K562 treated with DMSO at 1 percent for 4 hours (cell line): ENCODE data around the gene ZNF524. TPM values are rescaled to one million over a fixed set of nuclear protein-coding genes. Genes with fewer than 3 reads are reported as not detected.

Experiments used
- total RNA-seq: library from RNA; unstranded; fragments of 300-600 nt; gene quantifications from 2 replicates; pipeline ENCODE4 v1.2.3, GENCODE V29; 2022; ENCODE audit not compliant: insufficient read depth

Gene ZNF524
- 34.2 and 37.8 TPM in 2 replicates for total RNA-seq

GRCh38 chr19:55599842-55600661, at the start of gene ZNF524:
Gene ZNF524, plus strand, starts transcription at chr19:55600288. Its CDS starts 1,825 bp downstream, at chr19:55602113.

GRCh38 chr19:55580628-55581144, 19.4 kb upstream of the ZNF524 start, which contains the start of gene ZNF579:
Gene ZNF579, minus strand, starts transcription at chr19:55580848. Its CDS starts 1,209 bp downstream, at chr19:55579639.

GRCh38 chr19:55599468-55599841, 633 bp upstream of the ZNF524 start, which contains the start of gene FIZ1:
Gene FIZ1, minus strand, starts transcription at chr19:55599517. Its CDS starts 1,652 bp downstream, at chr19:55597865.

GRCh38 chr19:55605637-55606470, 5.8 kb downstream of the ZNF524 start, which contains the start of gene ZNF865:
Gene ZNF865, plus strand, starts transcription at chr19:55605647. Its CDS starts 7,972 bp downstream, at chr19:55613619.

GRCh38 chr19:55624109-55625003, 24.3 kb downstream of the ZNF524 start, which contains the start of gene ZNF784:
Gene ZNF784, minus strand, starts transcription at chr19:55624566. Its CDS starts 5 bp downstream, at chr19:55624561.

GRCh38 chr19:55640577-55641425, 40.7 kb downstream of the ZNF524 start, which contains the start of gene ZNF580:
Gene ZNF580, plus strand, starts transcription at chr19:55641002. Its CDS starts 1,507 bp downstream, at chr19:55642509.

GRCh38 chr19:55643003-55643886, 43.2 kb downstream of the ZNF524 start, which contains the start of gene ZNF581:
Gene ZNF581, plus strand, starts transcription at chr19:55643649. Its CDS starts 923 bp downstream, at chr19:55644572.

GRCh38 chr19:55647732-55648584, 47.9 kb downstream of the ZNF524 start, which contains the start of gene CCDC106:
Gene CCDC106, plus strand, starts transcription at chr19:55648212. Its CDS starts 835 bp downstream, at chr19:55649047.

Other genes with a start within 250 kb of the ZNF524 start
- gene COX6B2, start 245.6 kb upstream of the ZNF524 start, total RNA-seq, result 0.33 TPM in 1 of 2 replicates, not detected in the other
- gene GARIN5B, start 237.0 kb upstream of the ZNF524 start, total RNA-seq, result not detected in 2 replicates
- not detected in 2 replicates for gene IL11, start 229.8 kb upstream of the ZNF524 start, total RNA-seq
- gene TMEM190, start 223.5 kb upstream of the ZNF524 start, total RNA-seq, result not detected in 2 replicates
- gene TMEM238, start 216.0 kb upstream of the ZNF524 start, total RNA-seq, result 6.7 and 8.7 TPM in 2 replicates
- gene RPL28, start 214.4 kb upstream of the ZNF524 start, total RNA-seq, result 3,550 and 3,674 TPM in 2 replicates
- 377 and 436 TPM in 2 replicates for gene UBE2S, start 192.5 kb upstream of the ZNF524 start, total RNA-seq
- not detected in 2 replicates for gene SHISA7, start 157.0 kb upstream of the ZNF524 start, total RNA-seq
- gene ISOC2, start 138.6 kb upstream of the ZNF524 start, total RNA-seq, result 94.9 and 118 TPM in 2 replicates
- not detected in 2 replicates for gene C19orf85, start 135.5 kb upstream of the ZNF524 start, total RNA-seq
- 10.4 and 18.8 TPM in 2 replicates for gene ZNF628, start 123.7 kb upstream of the ZNF524 start, total RNA-seq
- gene NAT14, start 115.1 kb upstream of the ZNF524 start, total RNA-seq, result 37.1 and 38.8 TPM in 2 replicates
- 0.25 TPM in 1 of 2 replicates, not detected in the other for gene SSC5D, start 111.9 kb upstream of the ZNF524 start, total RNA-seq
- not detected in 2 replicates for gene SBK2, start 63.2 kb upstream of the ZNF524 start, total RNA-seq
- gene SBK3, start 54.7 kb upstream of the ZNF524 start, total RNA-seq, result not detected in 2 replicates
- gene ZNF579, start 19.4 kb upstream of the ZNF524 start, total RNA-seq, result 12.2 and 14.3 TPM in 2 replicates
- 13.4 and 17.2 TPM in 2 replicates for gene FIZ1, start 771 bp upstream of the ZNF524 start, total RNA-seq
- 28.3 and 33.7 TPM in 2 replicates for gene ZNF865, start 5.4 kb downstream of the ZNF524 start, total RNA-seq
- 5.5 and 6.5 TPM in 2 replicates for gene ZNF784, start 24.3 kb downstream of the ZNF524 start, total RNA-seq
- 52.4 and 60.5 TPM in 2 replicates for gene ZNF580, start 40.7 kb downstream of the ZNF524 start, total RNA-seq
- gene ZNF581, start 43.4 kb downstream of the ZNF524 start, total RNA-seq, result 57.6 and 69.0 TPM in 2 replicates
- gene CCDC106, start 47.9 kb downstream of the ZNF524 start, total RNA-seq, result 30.7 and 33.6 TPM in 2 replicates
- gene U2AF2, start 54.7 kb downstream of the ZNF524 start, total RNA-seq, result 167 and 168 TPM in 2 replicates
- gene EPN1, start 74.9 kb downstream of the ZNF524 start, total RNA-seq, result 100 and 102 TPM in 2 replicates
- not detected in 2 replicates for gene NLRP9, start 138.1 kb downstream of the ZNF524 start, total RNA-seq
- 1.7 and 2.4 TPM in 2 replicates for gene RFPL4A, start 158.8 kb downstream of the ZNF524 start, total RNA-seq
- not detected in 2 replicates for gene RFPL4AL1, start 168.8 kb downstream of the ZNF524 start, total RNA-seq
- gene NLRP11, start 231.7 kb downstream of the ZNF524 start, total RNA-seq, result 0.33 and 0.83 TPM in 2 replicates
- gene NLRP4, start 236.3 kb downstream of the ZNF524 start, total RNA-seq, result 0.59 and 1.3 TPM in 2 replicates